ENCODE results near the gene SACM1L. TPM values are rescaled to one million over a fixed set of nuclear protein-coding genes. Genes with fewer than 3 reads are reported as not detected.

Gene SACM1L
- total and polyA plus RNA-seq, 2 of the 13 experiments (the other 11 are each of a cell fraction or from before 2014, with no cell fraction given) = 15.1 to 27.8 TPM

- DNase-seq (ENCODE audit: low spot score) (no peak), FAIRE-seq (no peak), ATAC-seq (no peak)
- Histone ChIP-seq H4K20me1 (ENCODE audit: insufficient read depth, low read length) (no peaks in the 10 kb centered on the region), H3K27ac (ENCODE audit: extremely low read length, insufficient read depth, low read length) (no peak overlapping the region), H3K4me1 (ENCODE audit: insufficient read depth, low read length) (no peaks in the 10 kb centered on the region), H3K9me3 (ENCODE audit: low read length) (no peaks in the 10 kb centered on the region), H2AFZ (ENCODE audit: low read length) (no peak overlapping the region), H3K4me2 (ENCODE audit: low read depth, low read length) (no peak overlapping the region), H3K36me3 (replicated peaks in 1 of 2; ENCODE audit: control insufficient read depth in 1 of 2, insufficient read depth in 2 of 2, low read length in 2 of 2) (no peaks in the 10 kb centered on the region), H3K4me3 (replicated peaks in 1 of 3; ENCODE audit: insufficient read depth in 1 of 3, low read depth in 2 of 3, low read length in 3 of 3) (no peak overlapping the region), H3K27me3 (ENCODE audit: control insufficient read depth in 1 of 2, insufficient read depth in 2 of 2, low read length in 2 of 2) (peaks cover 0 to 27% of the 10 kb centered on the region in 2 experiments; a peak in 3 of 5 replicates), H3K79me2 (ENCODE audit: insufficient read depth, low read length) (no peaks in the 10 kb centered on the region), H3K9ac (ENCODE audit: insufficient read depth, low read depth, low read length) (no peak overlapping the region)
- intact Hi-C loops (cut with micrococcal nuclease; ENCODE audit: unreplicated experiment) = no loop called here
- ChIA-PET CTCF (ENCODE audit: low intra/inter-chr PET ratio, low total read pairs) (no interaction called here), POLR2A (no interaction called here)
- no TSS peak for BruUV-seq (replicated peaks)
- WGBS (ENCODE audit: low lambda C conversion rate) = 64% methylated on average over 7 of the region's 9 CpGs
- in situ Hi-C loops (cut with HindIII; ENCODE audit: extremely low pct_ligation_motif_present, low pct_unique_long_range_greater_than_20kb) = no loop called here
- TF ChIP-seq LCORL (IDR thresholded peaks at IDR 0.05) (no peak), LCORL (CRISPR knock-in tag; IDR thresholded peaks at IDR 0.05) (no peak), ATAD3A (CRISPR knock-in tag; IDR thresholded peaks at IDR 0.05) (no peak), ZNF530 (CRISPR knock-in tag; IDR thresholded peaks at IDR 0.05; ENCODE audit: low read depth) (no peak), ZNF724P (CRISPR knock-in tag; IDR thresholded peaks at IDR 0.05; ENCODE audit: borderline replicate concordance) (no peak), ZNF598 (CRISPR knock-in tag; IDR thresholded peaks at IDR 0.05; ENCODE audit: borderline replicate concordance) (no peak), ZNF660 (CRISPR knock-in tag; IDR thresholded peaks at IDR 0.05; ENCODE audit: borderline replicate concordance, low read depth) (no peak), ZNF562 (CRISPR knock-in tag; IDR thresholded peaks at IDR 0.05; ENCODE audit: borderline replicate concordance) (no peak), JUN (CRISPR knock-in tag; IDR thresholded peaks at IDR 0.05) (no peak)
- TF ChIP-seq, protein P1, sequence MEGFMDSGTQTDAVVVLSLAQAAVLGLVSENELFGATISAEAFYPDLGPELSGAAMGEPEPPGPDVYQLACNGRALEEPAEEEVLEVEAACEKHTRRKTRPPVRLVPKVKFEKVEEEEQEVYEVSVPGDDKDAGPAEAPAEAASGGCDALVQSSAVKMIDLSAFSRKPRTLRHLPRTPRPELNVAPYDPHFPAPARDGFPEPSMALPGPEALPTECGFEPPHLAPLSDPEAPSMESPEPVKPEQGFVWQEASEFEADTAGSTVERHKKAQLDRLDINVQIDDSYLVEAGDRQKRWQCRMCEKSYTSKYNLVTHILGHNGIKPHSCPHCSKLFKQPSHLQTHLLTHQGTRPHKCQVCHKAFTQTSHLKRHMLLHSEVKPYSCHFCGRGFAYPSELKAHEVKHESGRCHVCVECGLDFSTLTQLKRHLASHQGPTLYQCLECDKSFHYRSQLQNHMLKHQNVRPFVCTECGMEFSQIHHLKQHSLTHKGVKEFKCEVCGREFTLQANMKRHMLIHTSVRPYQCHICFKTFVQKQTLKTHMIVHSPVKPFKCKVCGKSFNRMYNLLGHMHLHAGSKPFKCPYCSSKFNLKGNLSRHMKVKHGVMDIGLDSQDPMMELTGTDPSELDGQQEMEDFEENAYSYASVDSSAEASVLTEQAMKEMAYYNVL (CRISPR knock-in tag; IDR thresholded peaks at IDR 0.05; ENCODE audit: borderline replicate concordance) = no peak
- TF ChIP-seq, protein P2, sequence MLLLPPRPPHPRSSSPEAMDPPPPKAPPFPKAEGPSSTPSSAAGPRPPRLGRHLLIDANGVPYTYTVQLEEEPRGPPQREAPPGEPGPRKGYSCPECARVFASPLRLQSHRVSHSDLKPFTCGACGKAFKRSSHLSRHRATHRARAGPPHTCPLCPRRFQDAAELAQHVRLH (CRISPR knock-in tag; IDR thresholded peaks at IDR 0.05; ENCODE audit: borderline replicate concordance, low read depth) = no peak
Measured at GRCh38 chr3:45771166-45771775, 82.1 kb downstream of the SACM1L start.
